ENCODE results near the gene NIPAL1. TPM values are rescaled to one million over a fixed set of nuclear protein-coding genes. Genes with fewer than 3 reads are reported as not detected.

Gene NIPAL1
- not detected in 2 replicates for total RNA-seq

DNA sequence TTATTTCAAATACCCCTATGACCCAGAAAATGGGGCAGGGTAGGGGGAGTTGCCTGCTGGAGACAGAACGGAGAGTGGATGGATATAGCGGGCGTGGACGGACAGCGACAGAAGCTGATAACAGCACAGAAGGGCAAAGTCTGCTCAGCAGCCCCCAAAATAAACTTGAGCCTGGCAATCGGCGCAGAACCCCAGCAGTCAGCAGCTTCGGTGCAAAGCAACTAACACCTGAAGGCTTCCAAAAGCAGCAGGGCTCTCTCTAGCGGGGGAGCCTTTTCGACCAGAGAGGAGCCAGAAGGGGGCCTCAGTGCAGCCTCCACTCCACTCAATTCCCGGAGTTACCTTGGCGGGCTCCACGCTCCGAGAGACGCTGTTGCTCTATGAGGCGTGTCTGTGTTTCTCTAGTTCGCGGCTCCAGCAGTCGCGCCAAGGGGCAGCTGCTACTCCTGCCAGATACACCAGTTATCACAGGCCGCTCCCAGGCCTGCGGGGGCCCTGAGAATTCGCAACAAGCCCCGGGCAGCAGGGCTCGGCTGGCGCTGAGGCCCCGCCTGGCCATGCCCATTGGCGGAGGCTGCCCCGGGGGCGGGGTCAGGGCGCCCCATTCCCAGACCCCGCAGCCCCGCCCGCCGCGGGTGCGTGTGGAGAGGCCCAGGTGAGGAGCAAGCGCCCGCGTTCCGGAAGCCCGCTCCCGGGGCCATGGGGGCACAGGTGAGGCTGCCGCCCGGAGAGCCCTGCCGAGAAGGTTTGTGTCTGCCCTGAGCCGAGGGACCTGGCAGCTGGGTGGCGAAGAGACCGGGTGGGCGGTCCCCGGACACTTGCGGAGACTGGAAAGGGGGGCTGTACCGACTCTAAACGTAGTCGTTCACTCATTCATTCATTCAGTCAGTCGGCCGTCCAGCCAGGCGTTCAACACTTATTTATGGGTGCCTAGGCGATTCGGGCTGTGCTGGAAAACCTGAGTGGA lies at the start of gene NIPAL1, which contains the start of gene CNGA1:
Gene NIPAL1 (plus strand): TSS at position 632 of the 967 bp plus-strand sequence. CDS start 68 bp downstream, at position 700.
Gene CNGA1 (minus strand): TSS at position 541 of the 967 bp plus-strand sequence. CDS start 63,992 bp downstream, outside the sequence.

Other genes starting within 250 kb of the NIPAL1 start
- gene CORIN, start 178.7 kb upstream of the NIPAL1 start, total RNA-seq, result 0.15 and 0.33 TPM in 2 replicates
- 7.1 and 13.1 TPM in 2 replicates for gene NFXL1, start 102.2 kb upstream of the NIPAL1 start, total RNA-seq
- not detected in 2 replicates for gene CNGA1, start 91 bp upstream of the NIPAL1 start, total RNA-seq
- under 0.01 and 0.17 TPM in 2 replicates for gene TXK, start 117.5 kb downstream of the NIPAL1 start, total RNA-seq

Measured in smooth muscle cell of trachea (primary cell).